Upper lobe of left lung (tissue), 4 donors: Measurements from ENCODE around the gene CDH11.

Experiments
- CTCF ChIP-seq, 6 experiments: fragments of 450-650 bp in 4 of 6; fragments of 200-600 bp in 2 of 6; sonication (generic) in 2 of 6; IDR thresholded peaks; one replicate each; pipeline ENCODE4 v1.5.1; 2016 to 2019; ENCODE audit warnings: antibody characterized with exemption in 6 of 6
- EP300 ChIP-seq, 4 donors: sonication (generic); formaldehyde crosslinking; IDR thresholded peaks; one replicate each; pipeline ENCODE4 v1.5.1; 2017; ENCODE audit warnings: antibody characterized with exemption in 4 of 4, control low read depth in 2 of 4
- POLR2AphosphoS5 ChIP-seq, 2 donors: sonication (generic); formaldehyde crosslinking; IDR thresholded peaks; one replicate each; pipeline ENCODE4 v1.5.1; 2017; ENCODE audit warnings: antibody characterized with exemption in 2 of 2

DNA sequence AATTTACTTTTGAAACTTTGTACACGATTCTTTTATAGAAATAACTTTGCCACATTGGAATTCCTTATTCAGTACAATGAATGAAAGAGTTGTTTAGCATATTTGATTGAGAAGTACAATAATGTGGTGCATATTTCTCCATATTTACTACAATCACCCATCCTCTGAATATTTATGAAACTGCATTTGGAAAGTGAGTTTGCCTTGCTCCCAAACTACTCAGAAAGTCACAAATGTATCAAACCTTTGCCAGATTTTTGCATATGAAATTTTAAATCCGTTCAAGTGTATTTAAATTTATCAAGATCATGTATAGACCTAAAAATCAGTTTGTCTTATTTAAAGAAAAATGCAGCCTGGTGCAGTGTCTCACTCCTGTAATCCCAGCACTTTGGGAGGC, 148.7 kb downstream of the CDH11 start:
- no peak for TF ChIP-seq CTCF (IDR thresholded peaks at IDR 0.05)
- no peak for TF ChIP-seq EP300 (IDR thresholded peaks at IDR 0.05)
- no peak for TF ChIP-seq POLR2AphosphoS5 (IDR thresholded peaks at IDR 0.05)
